H1 (cell line): ENCODE results near the gene RNASEH2C. TPM values are rescaled to one million over a fixed set of nuclear protein-coding genes. Genes with fewer than 3 reads are reported as not detected.

ENCODE experiments used
- CTCF ChIA-PET: fragments of 300-600 bp; sonication (Branson Sonifier 250); formaldehyde crosslinking; loops from one replicate; lab custom pipeline; 2021; ENCODE audit not compliant: partially characterized antibody; lab: Charles Lee
- POLR2A ChIA-PET: fragments of 300-600 bp; sonication (Branson Sonifier 250); formaldehyde crosslinking; loops from one replicate; lab custom pipeline; 2021; ENCODE audit warnings: inconsistent platforms; ENCODE audit not compliant: partially characterized antibody; lab: Charles Lee
- DNase-seq, 2 experiments: peaks; one replicate each; pipeline versions ENCODE4 v3.0.0 to v3.0.0-alpha.2; 2010 to 2022; ENCODE audit warnings: low spot score in 2 of 2, low read depth in 1 of 2, mixed read lengths in 1 of 2
- FAIRE-seq: peaks from 2 replicates; lab custom pipeline; 2011; peaks lifted over from hg19 to GRCh38; lab: Jason Lieb, UNC
- H2AFZ ChIP-seq: 2 replicates; pipeline ENCODE4 v1.8.1; 2012; ENCODE audit warnings: low read length, inconsistent platforms
- H2AK5ac ChIP-seq: 2 replicates; pipeline ENCODE4 v1.6.1; 2013; ENCODE audit warnings: low read depth, low read length
- H2BK120ac ChIP-seq: replicated peaks from 2 replicates; pipeline ENCODE3; 2013; ENCODE audit warnings: low read depth, low read length, inconsistent platforms
- H2BK12ac ChIP-seq: 2 replicates; pipeline ENCODE4 v1.6.1; 2013; ENCODE audit warnings: low read depth, low read length
- H2BK15ac ChIP-seq: 2 replicates; pipeline ENCODE4 v1.6.1; 2013; ENCODE audit warnings: low read length
- H2BK20ac ChIP-seq: 2 replicates; pipeline ENCODE4 v1.6.1; 2013; ENCODE audit warnings: low read length
- H2BK5ac ChIP-seq: 2 replicates; pipeline ENCODE4 v1.6.1; 2013; ENCODE audit warnings: low read depth, low read length
- H3K14ac ChIP-seq: 2 replicates; pipeline ENCODE4 v1.6.1; 2013; ENCODE audit warnings: inconsistent platforms; ENCODE audit not compliant: insufficient read length
- H3K18ac ChIP-seq: 2 replicates; pipeline ENCODE4 v1.6.1; 2013; ENCODE audit warnings: low read length; ENCODE audit errors: extremely low read depth
- H3K23ac ChIP-seq: 2 replicates; pipeline ENCODE4 v1.6.1; 2013; ENCODE audit warnings: inconsistent platforms; ENCODE audit not compliant: insufficient read length
- H3K23me2 ChIP-seq: 2 replicates; pipeline ENCODE4 v1.6.1; 2013; ENCODE audit warnings: low read depth, low read length
- H3K27ac ChIP-seq: 2 replicates; pipeline ENCODE4 v1.6.1; 2011; ENCODE audit warnings: low read depth, low read length, inconsistent platforms
- H3K27me3 ChIP-seq, 4 experiments: replicated peaks in 1 of 4; 1 replicate in 1 of 4; 2 replicates in 3 of 4; pipeline versions ENCODE4 v1.6.1 to v1.8.1; 2011 to 2013; ENCODE audit warnings: low read length in 3 of 4, mild to moderate bottlenecking in 3 of 4, inconsistent platforms in 2 of 4, mixed read lengths in 2 of 4, moderate library complexity in 1 of 4; ENCODE audit not compliant: control insufficient read depth in 3 of 4, insufficient read depth in 3 of 4; ENCODE audit errors: extremely low read depth in 1 of 4
- H3K36me3 ChIP-seq, 4 experiments: 2 replicates each; pipeline versions ENCODE4 v1.6.1 to v1.8.1; 2011 to 2013; ENCODE audit warnings: mild to moderate bottlenecking in 4 of 4, low read length in 3 of 4, moderate library complexity in 2 of 4, control low read depth in 1 of 4, inconsistent platforms in 1 of 4; ENCODE audit not compliant: insufficient read depth in 4 of 4, control insufficient read depth in 2 of 4
- H3K4ac ChIP-seq: replicated peaks from 2 replicates; pipeline ENCODE3; 2013; ENCODE audit warnings: low read length, low read depth, mixed read lengths, inconsistent platforms; ENCODE audit not compliant: insufficient read length
- H3K4me1 ChIP-seq, 4 experiments: replicated peaks in 1 of 4; 1 replicate in 1 of 4; 2 replicates in 3 of 4; pipeline versions ENCODE4 v1.6.1 to v1.8.1; 2011 to 2013; ENCODE audit warnings: low read length in 3 of 4, inconsistent platforms in 2 of 4, mixed read lengths in 1 of 4; ENCODE audit not compliant: insufficient read depth in 4 of 4, control insufficient read depth in 3 of 4
- H3K4me2 ChIP-seq, 2 experiments: 2 replicates each; pipeline versions ENCODE4 v1.6.1 to v1.8.1; 2011 to 2013; ENCODE audit warnings: low read depth in 2 of 2, low read length in 2 of 2, control low read depth in 1 of 2, inconsistent platforms in 1 of 2, mild to moderate bottlenecking in 1 of 2; ENCODE audit not compliant: insufficient read depth in 1 of 2
- H3K4me3 ChIP-seq, 4 experiments: fragments of 200-600, 300-600 bp in 1 of 4; sonication (generic), shearing (Covaris generic), sonication (Bioruptor Twin) in 1 of 4; 2 replicates each; pipeline versions ENCODE4 v1.5.1 to v1.8.1; 2011 to 2016; ENCODE audit warnings: low read length in 4 of 4, low read depth in 3 of 4, control low read depth in 2 of 4, inconsistent platforms in 2 of 4, mild to moderate bottlenecking in 2 of 4, mixed read lengths in 1 of 4, moderate library complexity in 1 of 4; ENCODE audit not compliant: insufficient read depth in 2 of 4; ENCODE audit errors: extremely low read depth in 1 of 4
- H3K56ac ChIP-seq: replicated peaks from 2 replicates; pipeline ENCODE3; 2013; ENCODE audit warnings: low read depth, mild to moderate bottlenecking, mixed read lengths, low read length, inconsistent platforms; ENCODE audit not compliant: insufficient read length
- H3K79me1 ChIP-seq: 2 replicates; pipeline ENCODE4 v1.6.1; 2013; ENCODE audit warnings: low read depth, low read length, control low read depth
- H3K79me2 ChIP-seq, 2 experiments: 2 replicates each; pipeline versions ENCODE4 v1.6.1 to v1.8.1; 2012 to 2013; ENCODE audit warnings: low read length in 2 of 2, mild to moderate bottlenecking in 2 of 2, inconsistent platforms in 1 of 2; ENCODE audit not compliant: insufficient read depth in 2 of 2, control insufficient read depth in 1 of 2
- H3K9ac ChIP-seq, 4 experiments: replicated peaks in 1 of 4; 1 replicate in 1 of 4; 2 replicates in 3 of 4; pipeline versions ENCODE4 v1.6.1 to v1.8.1; 2011 to 2013; ENCODE audit warnings: low read depth in 3 of 4, low read length in 3 of 4, control low read depth in 2 of 4, mild to moderate bottlenecking in 2 of 4, moderate library complexity in 2 of 4, inconsistent platforms in 1 of 4; ENCODE audit errors: extremely low read depth in 1 of 4
- H3K9me3 ChIP-seq, 2 experiments: 2 replicates each; pipeline versions ENCODE4 v1.6.1 to v1.8.1; 2012 to 2013; ENCODE audit warnings: mild to moderate bottlenecking in 2 of 2, moderate library complexity in 2 of 2, control low read depth in 1 of 2, inconsistent platforms in 1 of 2, low read depth in 1 of 2, low read length in 1 of 2, mixed read lengths in 1 of 2; ENCODE audit not compliant: insufficient read depth in 2 of 2
- H4K20me1 ChIP-seq, 2 experiments: replicated peaks in 1 of 2; 2 replicates each; pipeline versions ENCODE3 to v1.8.1; 2011 to 2013; ENCODE audit warnings: inconsistent platforms in 2 of 2, low read length in 2 of 2, mild to moderate bottlenecking in 1 of 2; ENCODE audit not compliant: insufficient read depth in 2 of 2, control insufficient read depth in 1 of 2
- H4K5ac ChIP-seq: 2 replicates; pipeline ENCODE4 v1.6.1; 2013; ENCODE audit warnings: low read length, low read depth, mixed read lengths, inconsistent platforms; ENCODE audit not compliant: insufficient read length
- H4K8ac ChIP-seq: 2 replicates; pipeline ENCODE4 v1.8.0; 2013; ENCODE audit warnings: mild to moderate bottlenecking, moderate library complexity, low read length, inconsistent platforms; ENCODE audit not compliant: insufficient read depth; ENCODE audit errors: extremely low read depth
- H4K91ac ChIP-seq: replicated peaks from 2 replicates; pipeline ENCODE3; 2013; ENCODE audit warnings: low read length, mixed read lengths, inconsistent platforms; ENCODE audit not compliant: insufficient read length
- BRCA1 ChIP-seq: IDR thresholded peaks from 2 replicates; pipeline ENCODE4 v1.6.1; 2012; ENCODE audit warnings: low read depth, low read length, improper control_type of control experiment
- CEBPB ChIP-seq: IDR thresholded peaks from 2 replicates; pipeline ENCODE4 v1.6.1; 2012; ENCODE audit warnings: low read depth, low read length
- CREB1 ChIP-seq: IDR thresholded peaks from 2 replicates; pipeline ENCODE4 v1.6.1; 2012; ENCODE audit warnings: inconsistent platforms
- CTBP2 ChIP-seq: IDR thresholded peaks from 2 replicates; pipeline ENCODE4 v1.7.0; 2011; ENCODE audit warnings: borderline replicate concordance, mild to moderate bottlenecking, moderate library complexity, mixed read lengths, low read length; ENCODE audit not compliant: insufficient read depth, insufficient read length
- KDM4A ChIP-seq: IDR thresholded peaks from one replicate; pipeline ENCODE4 v1.7.1; 2012; ENCODE audit warnings: low read depth, mild to moderate bottlenecking, moderate library complexity, low read length, inconsistent platforms; ENCODE audit not compliant: severe bottlenecking
- MAFK ChIP-seq: IDR thresholded peaks from 2 replicates; pipeline ENCODE4 v1.6.1; 2012; ENCODE audit warnings: low read depth, mild to moderate bottlenecking, improper control_type of control experiment, low read length
- MAX ChIP-seq: IDR thresholded peaks from 2 replicates; pipeline ENCODE4 v1.6.1; 2012; ENCODE audit warnings: inconsistent platforms
- POLR2A ChIP-seq, 2 experiments: IDR thresholded peaks; 1 replicate in 1 of 2; 2 replicates in 1 of 2; pipeline ENCODE4 v1.6.1; 2011; ENCODE audit warnings: low read depth in 2 of 2, low read length in 2 of 2, mild to moderate bottlenecking in 2 of 2; ENCODE audit errors: control extremely low read depth in 1 of 2
- RAD21 ChIP-seq, 2 experiments: IDR thresholded peaks in 1 of 2; conservative IDR thresholded peaks in 1 of 2; 2 replicates each; pipeline ENCODE4 v1.6.1; 2011; ENCODE audit warnings: low read depth in 2 of 2, low read length in 2 of 2, improper control_type of control experiment in 1 of 2, inconsistent platforms in 1 of 2, mild to moderate bottlenecking in 1 of 2, moderate library complexity in 1 of 2
- RXRA ChIP-seq: IDR thresholded peaks from 2 replicates; pipeline ENCODE4 v1.6.1; 2011; ENCODE audit warnings: low read depth, mild to moderate bottlenecking, low read length, moderate library complexity; ENCODE audit not compliant: insufficient read depth
- SIX5 ChIP-seq: IDR thresholded peaks from 2 replicates; pipeline ENCODE4 v1.6.1; 2011; ENCODE audit warnings: mild to moderate bottlenecking, low read depth, low read length
- SP2 ChIP-seq: IDR thresholded peaks from 2 replicates; pipeline ENCODE4 v1.6.1; 2012; ENCODE audit warnings: mild to moderate bottlenecking, low read length, inconsistent platforms
- WGBS, 2 experiments: shearing (Covaris generic) in 1 of 2; methylation state at CpG; one replicate each; pipeline versions ENCODE4 v1.1.6 to v1.1.7; 2013 to 2015; ENCODE audit warnings: low lambda C conversion rate in 2 of 2, mixed read lengths in 2 of 2, inconsistent platforms in 1 of 2, low coverage in 1 of 2, missing lambda C conversion rate in 1 of 2; ENCODE audit not compliant: insufficient replicate concordance in 2 of 2, insufficient coverage in 1 of 2, insufficient read length in 1 of 2; ENCODE audit errors: extremely low coverage in 1 of 2, missing lambda C conversion rate in 1 of 2; 5-methylcytosine and 5-hydroxymethylcytosine counted together
- polyA plus RNA-seq, 7 experiments: library from polyadenylated mRNA; depleted of rRNA in 3 of 7; stranded (reverse) in 5 of 7; unstranded in 2 of 7; fragments of >200 nt in 5 of 7; fragments of 200-250 nt in 2 of 7; gene quantifications; 1 replicate in 5 of 7; 2 replicates in 1 of 7; 4 replicates in 1 of 7; pipeline versions ENCODE4 v1.2.1 to v1.2.3, GENCODE V29; 2011 to 2013; ENCODE audit warnings: missing spikeins in 2 of 7, mixed read lengths in 2 of 7
- total RNA-seq: library from RNA; stranded (reverse); fragmentation: NEBNext Ultra II Directional; extraction: Animal tissue kit (Norgen Biotek cat#: 25700); gene quantifications from 2 replicates; pipeline ENCODE4 v1.2.1, GENCODE V29; 2021

The RNASEH2C gene
- total and polyA plus RNA-seq, 2 of the 8 experiments (the other 6 are each of a cell fraction or from before 2014, with no cell fraction given), result 40.2 to 60.3 TPM

- no peak overlapping the region for H4K5ac ChIP-seq
- no peak overlapping the region for H3K18ac ChIP-seq
- no peak overlapping the region for H3K27ac ChIP-seq
- H3K79me1 ChIP-seq, result peaks cover 2% of the 10 kb centered on the region; the same call in 1 of the 2 replicates
- H3K4ac ChIP-seq, result no peak overlapping the region
- peaks cover 0 to 12% of the 10 kb centered on the region in 2 experiments for H4K20me1 ChIP-seq
- H2BK5ac ChIP-seq, result no peak overlapping the region
- H3K27me3 ChIP-seq, result no peaks in the 10 kb centered on the region
- no peak overlapping the region for H2BK12ac ChIP-seq
- H4K8ac ChIP-seq, result no peak overlapping the region
- H2BK15ac ChIP-seq, result no peak overlapping the region
- H2AFZ ChIP-seq, result no peak overlapping the region
- 0 out of 8 replicates have a peak overlapping the region, but pooled peaks of 1 of the 4 experiments have one; percentile 87 for H3K4me3 ChIP-seq
- H2AK5ac ChIP-seq, result no peak overlapping the region
- peaks cover 19 to 37% (median 33%) of the 10 kb centered on the region in 4 experiments for H3K36me3 ChIP-seq
- no peaks in the 10 kb centered on the region for H3K9me3 ChIP-seq
- H3K79me2 ChIP-seq, result no peaks in the 10 kb centered on the region
- POLR2A ChIA-PET, result interaction anchor here (0.9 to 3.3 kb wide), 11 partner anchors 7 to 202 kb away, joined by 3 to 23 read pairs (median 4); partner anchors contain the start of genes CFL1, MUS81, RNASEH2C and SNX32
- no peak overlapping the region for H2BK120ac ChIP-seq
- H3K23me2 ChIP-seq, result peaks cover 3% of the 10 kb centered on the region; the same call in 1 of the 2 replicates
- CTCF ChIA-PET, result interaction anchor here (0.5 to 4.9 kb wide), 12 partner anchors 8 to 363 kb away, joined by 3 to 33 read pairs (median 12); partner anchors contain the start of genes CCDC85B and FIBP
- H2BK20ac ChIP-seq, result no peak overlapping the region
- H4K91ac ChIP-seq, result no peak overlapping the region
- WGBS, 2 experiments, result 87% methylated on average over 23 of the region's 24 CpGs; no CpG with 5 or more reads in 1 of the 2 experiments
- H3K4me2 ChIP-seq, result peak overlapping the region in 1 of 2 experiments; percentile 73; a peak in 2 of 4 replicates
- DNase-seq, result no peak
- no peak overlapping the region for H3K56ac ChIP-seq
- H3K14ac ChIP-seq, result no peak overlapping the region
- no peak overlapping the region for H3K9ac ChIP-seq
- FAIRE-seq, result no peak
- peaks cover 0 to 2% (median 2%) of the 10 kb centered on the region in 4 experiments; a peak in 1 of 7 replicates for H3K4me1 ChIP-seq
- H3K23ac ChIP-seq, result no peak overlapping the region
- TF ChIP-seq KDM4A (no peak), CEBPB (no peak), POLR2A (IDR thresholded peaks at IDR 0.05; ENCODE audit: control extremely low read depth in 1 of 2, low read depth in 2 of 2, low read length in 2 of 2) (no peak), SIX5 (no peak), MAX (no peak), CREB1 (no peak), RAD21 (IDR thresholded peaks at IDR 0.05 in 1 of 2, conservative IDR thresholded peaks at IDR 0.05 in 1 of 2; ENCODE audit: low read depth in 2 of 2, low read length in 2 of 2) (no peak), CTBP2 (no peak), RXRA (no peak), SP2 (no peak), MAFK (no peak), BRCA1 (no peak)
Observed at GRCh38 chr11:65713212-65713969, 7.2 kb downstream of the RNASEH2C start.
